Measurements from ENCODE around the gene CEBPA. TPM values are rescaled to one million over a fixed set of nuclear protein-coding genes. Genes with fewer than 3 reads are reported as not detected.

Gene CEBPA
- total and polyA plus RNA-seq, 10 of the 15 experiments (the other 5 are each of a cell fraction or from before 2014, with no cell fraction given) = 0.04 to 0.36 (median 0.13) TPM; not detected in 4

GRCh38 chr19:33278023-33278402, 24.3 kb downstream of the CEBPA start:
- in situ Hi-C loops (cut with MboI) = no loop called here
- Histone ChIP-seq H2AFZ (ENCODE audit: control insufficient read depth, low read depth, low read length) (no peak overlapping the region), H3K27me3 (replicated peaks in 1 of 2; ENCODE audit: control insufficient read depth in 2 of 2, insufficient read depth in 2 of 2, low read length in 1 of 2) (no peaks in the 10 kb centered on the region; a peak in 1 of 4 replicates), H3K79me2 (ENCODE audit: control insufficient read depth, insufficient read depth, low read length) (no peaks in the 10 kb centered on the region), H3K9ac (ENCODE audit: control insufficient read depth, insufficient read depth, low read length) (no peak overlapping the region), H3K27ac (ENCODE audit: control insufficient read depth, insufficient read depth) (no peak overlapping the region), H3K36me3 (ENCODE audit: control insufficient read depth in 2 of 2, insufficient read depth in 2 of 2, low read length in 1 of 2) (no peaks in the 10 kb centered on the region), H4K20me1 (ENCODE audit: control insufficient read depth, insufficient read depth) (no peaks in the 10 kb centered on the region), H3K4me1 (ENCODE audit: control insufficient read depth, insufficient read depth, low read length) (peaks cover 18% of the 10 kb centered on the region), H3K4me3 (no peak overlapping the region), H3K9me3 (replicated peaks; ENCODE audit: control insufficient read depth, insufficient read depth, low read length) (no peaks in the 10 kb centered on the region), H3K4me2 (ENCODE audit: control insufficient read depth, insufficient read depth) (no peak overlapping the region)
- intact Hi-C loops (cut with micrococcal nuclease; ENCODE audit: unreplicated experiment) = no loop called here
- no peak for ATAC-seq
- POLR2A ChIA-PET = no interaction called here
- no peak for FAIRE-seq
- no peak for DNase-seq (ENCODE audit: low read depth, low spot score)
- SMC1A ChIA-PET (ENCODE audit: uncharacterized antibody, unreplicated experiment) = no interaction called here
- 77% methylated on average over 4 of the region's 4 CpGs for WGBS (ENCODE audit: insufficient coverage, insufficient replicate concordance, low lambda C conversion rate, missing lambda C conversion rate)
- BruUV-seq (replicated peaks) = no TSS peak
- CTCF ChIA-PET = no interaction called here
- TF ChIP-seq, protein P1, sequence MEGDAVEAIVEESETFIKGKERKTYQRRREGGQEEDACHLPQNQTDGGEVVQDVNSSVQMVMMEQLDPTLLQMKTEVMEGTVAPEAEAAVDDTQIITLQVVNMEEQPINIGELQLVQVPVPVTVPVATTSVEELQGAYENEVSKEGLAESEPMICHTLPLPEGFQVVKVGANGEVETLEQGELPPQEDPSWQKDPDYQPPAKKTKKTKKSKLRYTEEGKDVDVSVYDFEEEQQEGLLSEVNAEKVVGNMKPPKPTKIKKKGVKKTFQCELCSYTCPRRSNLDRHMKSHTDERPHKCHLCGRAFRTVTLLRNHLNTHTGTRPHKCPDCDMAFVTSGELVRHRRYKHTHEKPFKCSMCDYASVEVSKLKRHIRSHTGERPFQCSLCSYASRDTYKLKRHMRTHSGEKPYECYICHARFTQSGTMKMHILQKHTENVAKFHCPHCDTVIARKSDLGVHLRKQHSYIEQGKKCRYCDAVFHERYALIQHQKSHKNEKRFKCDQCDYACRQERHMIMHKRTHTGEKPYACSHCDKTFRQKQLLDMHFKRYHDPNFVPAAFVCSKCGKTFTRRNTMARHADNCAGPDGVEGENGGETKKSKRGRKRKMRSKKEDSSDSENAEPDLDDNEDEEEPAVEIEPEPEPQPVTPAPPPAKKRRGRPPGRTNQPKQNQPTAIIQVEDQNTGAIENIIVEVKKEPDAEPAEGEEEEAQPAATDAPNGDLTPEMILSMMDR (IDR thresholded peaks at IDR 0.05 in 2 of 3, conservative IDR thresholded peaks at IDR 0.05 in 1 of 3; ENCODE audit: control insufficient read depth in 2 of 3, extremely low read depth in 1 of 3, insufficient read depth in 1 of 3, low read depth in 3 of 3, low read length in 3 of 3) = no peak
- TF ChIP-seq MYB (IDR thresholded peaks at IDR 0.05; ENCODE audit: borderline replicate concordance, low read depth, low read length) (no peak), ZBED1 (IDR thresholded peaks at IDR 0.05; ENCODE audit: borderline replicate concordance) (no peak), POLR2AphosphoS5 (IDR thresholded peaks at IDR 0.05; ENCODE audit: low read length) (no peak), ZSCAN29 (IDR thresholded peaks at IDR 0.05) (no peak), ZZZ3 (IDR thresholded peaks at IDR 0.05; ENCODE audit: control insufficient read depth, insufficient read length, low read depth) (no peak), USF1 (IDR thresholded peaks at IDR 0.05; ENCODE audit: borderline replicate concordance, extremely low read length, insufficient read depth, low read depth, low read length) (no peak), CBX3 (IDR thresholded peaks at IDR 0.05; ENCODE audit: borderline replicate concordance, low read depth) (no peak), ZNF274 (IDR thresholded peaks at IDR 0.05; ENCODE audit: insufficient read depth, insufficient read length) (no peak), ZNF622 (IDR thresholded peaks at IDR 0.05) (no peak), POLR2AphosphoS2 (IDR thresholded peaks at IDR 0.05; ENCODE audit: low read depth, low read length) (no peak), ZNF217 (IDR thresholded peaks at IDR 0.05) (no peak), SRF (IDR thresholded peaks at IDR 0.05; ENCODE audit: low read depth in 2 of 2, low read length in 2 of 2) (no peak)
- TF ChIP-seq, protein P2, sequence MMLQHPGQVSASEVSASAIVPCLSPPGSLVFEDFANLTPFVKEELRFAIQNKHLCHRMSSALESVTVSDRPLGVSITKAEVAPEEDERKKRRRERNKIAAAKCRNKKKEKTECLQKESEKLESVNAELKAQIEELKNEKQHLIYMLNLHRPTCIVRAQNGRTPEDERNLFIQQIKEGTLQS (IDR thresholded peaks at IDR 0.05; ENCODE audit: borderline replicate concordance, extremely low read depth, low read depth, low read length) = no peak
- RAD21 ChIA-PET (ENCODE audit: unreplicated experiment) = no interaction called here

Measured in GM12878 (cell line).